SHP77 (cell line): Measurements from ENCODE around the gene OGFR.
A peak's percentile ranks its signal among the peaks of the same experiment; 100 is the strongest.

Experiments used
- DNase-seq, 2 experiments: peaks; one replicate each; lab custom pipeline; 2025; lab: John Stamatoyannopoulos, UW

OGFR gene

DNA sequence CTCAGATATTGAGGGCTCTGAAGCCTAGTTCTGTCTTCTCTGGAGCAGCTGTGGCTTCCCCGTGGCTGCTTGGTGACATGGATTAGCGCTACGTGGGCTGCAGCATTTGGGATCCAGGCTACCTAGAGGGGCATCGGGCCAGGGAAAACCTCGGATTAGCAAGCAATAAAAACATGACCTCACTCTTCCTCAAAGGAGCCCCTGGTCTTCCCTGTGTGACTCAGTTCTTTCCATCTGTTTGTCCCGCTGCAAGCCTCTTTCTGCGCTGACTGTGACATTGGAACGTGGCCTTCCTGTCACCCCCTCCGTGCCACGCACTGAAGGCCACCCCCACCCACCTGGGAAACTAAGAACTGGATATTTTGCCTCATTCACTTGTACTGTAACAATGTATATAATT, 4.8 kb upstream of the OGFR start:
- no peak for DNase-seq

GRCh38 chr20:62800314-62801259, 4.0 kb upstream of the OGFR start:
- DNase-seq: no peak

DNA sequence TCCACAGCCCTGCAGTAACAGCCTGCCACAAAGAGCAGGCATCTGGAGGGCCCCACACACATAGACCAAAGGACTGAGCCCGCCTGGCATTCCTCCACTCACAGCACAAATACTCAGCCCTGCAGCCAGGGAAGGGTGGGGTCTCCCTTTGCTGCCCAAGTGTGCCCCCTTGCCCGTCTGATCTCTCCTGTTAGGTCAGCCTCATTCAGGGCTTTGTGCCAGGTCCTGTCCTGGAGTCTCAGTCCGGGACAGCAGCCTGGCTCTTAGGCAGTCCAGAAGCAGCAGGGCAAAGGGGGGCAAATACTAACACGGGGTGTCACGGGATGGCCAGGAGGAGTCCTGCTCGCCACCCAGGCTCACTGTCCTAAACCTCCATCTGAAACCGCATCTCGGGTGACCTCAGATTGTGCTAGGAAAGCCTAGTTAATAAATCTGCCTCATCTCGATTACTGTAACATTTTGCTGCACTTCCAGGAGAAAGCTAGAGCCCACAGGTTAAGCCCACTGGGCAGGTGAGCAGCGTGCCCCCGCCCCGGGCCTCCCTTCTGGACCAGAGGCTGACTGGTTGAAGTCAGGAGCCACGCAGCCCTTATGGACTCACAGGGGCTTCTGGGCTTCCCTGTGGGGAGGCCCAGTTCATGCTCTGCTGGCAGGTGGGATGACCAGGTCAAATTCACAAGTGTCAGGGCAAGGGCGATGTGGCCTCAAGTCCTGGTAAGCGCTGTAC, 3.2 kb upstream of the OGFR start:
- no peak for DNase-seq

- DNase-seq: peak in 1 of 2 experiments; percentile 31
Observed at GRCh38 chr20:62802026-62802712, 2.5 kb upstream of the OGFR start.

GRCh38 chr20:62804021-62804626, 511 bp upstream of the OGFR start:
- no peak for DNase-seq

GRCh38 chr20:62805155-62805710, 598 bp downstream of the OGFR start:
- peak in 1 of 2 experiments; percentile 50 for DNase-seq

DNA sequence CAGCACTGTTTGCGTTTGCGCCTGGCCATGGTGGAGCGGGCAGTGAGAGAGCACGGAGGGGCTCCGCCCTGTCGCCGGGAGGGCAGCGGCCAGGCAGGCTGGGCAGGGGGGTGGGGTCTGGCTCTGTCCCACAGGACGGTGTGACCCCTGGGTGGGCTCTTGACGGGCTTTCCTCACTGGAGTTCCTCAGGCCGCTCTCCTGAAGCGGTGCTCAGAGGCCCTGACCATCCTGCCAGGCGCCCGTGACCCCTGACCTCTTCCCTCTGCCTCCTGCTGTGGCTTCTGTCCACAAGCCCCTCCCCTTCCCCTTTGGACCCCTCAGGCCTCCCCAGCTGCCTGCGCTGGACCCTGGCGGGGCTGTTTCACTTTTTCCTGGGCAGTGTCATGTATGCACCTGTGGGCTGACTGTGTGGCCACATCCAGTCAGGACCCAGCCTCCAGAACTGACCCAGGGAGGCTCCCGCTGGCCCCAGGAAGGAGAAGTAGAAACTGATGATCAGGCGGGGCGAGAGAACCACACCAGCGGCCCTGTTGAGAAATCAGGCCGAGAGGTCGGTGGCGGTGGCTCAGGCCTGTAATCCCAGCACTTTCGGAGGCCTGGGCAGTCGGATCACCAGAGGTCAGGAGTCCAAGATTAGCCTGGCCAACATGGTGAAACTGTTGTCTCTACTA, 1.2 kb downstream of the OGFR start:
- no peak for DNase-seq

- no peak for DNase-seq
Observed at GRCh38 chr20:62806383-62807050, 1.9 kb downstream of the OGFR start.

DNA sequence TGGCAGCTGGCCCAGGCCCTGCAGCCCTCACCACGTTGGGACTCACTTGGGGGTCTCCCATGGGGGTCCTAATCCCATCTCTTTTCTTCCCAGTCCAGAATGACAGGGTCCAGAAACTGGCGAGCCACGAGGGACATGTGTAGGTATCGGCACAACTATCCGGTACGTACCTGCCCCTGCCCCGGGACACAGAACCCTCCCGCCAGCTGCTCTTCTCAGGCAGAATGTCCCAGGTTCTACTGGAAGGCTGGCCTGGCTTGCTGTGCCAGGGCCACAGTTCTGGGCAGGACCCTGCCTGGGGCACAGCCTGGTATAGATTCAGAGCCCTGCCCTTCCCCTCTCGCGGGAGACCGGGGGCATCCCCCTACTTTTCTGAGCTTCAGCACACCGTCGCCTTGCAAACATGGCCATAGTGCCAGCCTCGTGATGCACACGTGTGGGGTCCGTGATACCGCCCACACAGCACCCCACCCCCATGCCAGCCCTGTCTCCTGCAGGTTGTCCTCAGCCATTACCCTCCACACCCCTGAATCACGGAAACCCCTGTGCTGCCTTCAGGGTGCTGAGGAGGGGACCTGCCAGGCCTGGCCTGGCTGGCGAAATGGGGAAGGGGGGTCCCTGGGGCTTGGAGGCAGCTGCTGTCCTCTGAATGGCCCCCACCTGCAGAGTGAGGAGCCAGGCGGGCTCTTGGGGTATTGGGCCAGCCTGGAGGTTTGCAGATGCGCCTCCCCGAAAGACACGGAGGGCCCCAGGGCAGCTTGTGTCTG, 3.0 kb downstream of the OGFR start:
- DNase-seq: no peak

DNA sequence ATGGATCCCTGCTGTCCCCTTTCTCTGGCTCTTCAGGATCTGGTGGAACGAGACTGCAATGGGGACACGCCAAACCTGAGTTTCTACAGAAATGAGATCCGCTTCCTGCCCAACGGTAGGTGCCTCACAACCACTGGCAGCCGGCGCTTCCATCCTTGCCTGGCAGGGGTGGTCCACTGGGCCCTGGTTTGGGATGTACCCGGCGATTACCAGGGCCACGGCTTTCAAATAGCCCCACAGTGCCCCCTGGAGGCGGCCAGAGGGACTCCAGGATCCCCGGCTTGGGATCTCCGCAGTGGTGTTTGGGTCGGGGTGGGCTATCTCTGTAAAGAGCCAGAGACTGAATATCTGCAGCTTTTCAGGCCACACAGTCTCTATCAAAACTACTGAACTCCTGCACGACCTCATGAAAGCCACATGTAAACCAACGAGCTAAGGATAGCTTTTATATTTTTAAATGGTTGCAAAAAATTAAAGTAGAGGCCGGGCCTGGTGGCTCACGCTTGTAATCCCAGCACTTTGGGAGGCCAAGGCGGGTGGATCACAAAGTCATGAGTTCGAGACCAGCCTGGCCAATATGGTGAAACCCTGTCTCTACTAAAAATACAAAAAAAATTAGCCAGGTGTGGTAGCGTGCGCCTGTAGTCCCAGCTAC, 3.7 kb downstream of the OGFR start:
- DNase-seq: peak; percentile 51 to 75

GRCh38 chr20:62809530-62810428, 5.1 kb downstream of the OGFR start:
- DNase-seq: no peak

DNA sequence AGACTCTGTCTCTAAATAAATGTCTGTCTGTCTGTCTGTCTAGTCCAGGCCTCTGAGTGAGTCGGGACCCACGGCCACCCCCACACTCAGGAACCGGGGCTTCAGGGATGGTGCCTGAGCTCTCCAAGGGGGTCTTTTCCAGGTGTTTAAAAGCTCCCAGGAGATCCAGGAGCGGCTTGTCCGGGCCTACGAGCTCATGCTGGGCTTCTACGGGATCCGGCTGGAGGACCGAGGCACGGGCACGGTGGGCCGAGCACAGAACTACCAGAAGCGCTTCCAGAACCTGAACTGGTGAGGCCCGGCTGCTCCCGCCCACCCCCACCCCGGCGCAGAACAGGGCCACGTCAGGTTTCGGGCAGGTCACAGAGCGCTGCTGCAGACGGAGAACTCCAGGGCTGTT, 6.7 kb downstream of the OGFR start:
- DNase-seq: no peak

GRCh38 chr20:62811720-62812119, 7.1 kb downstream of the OGFR start:
- no peak for DNase-seq

- DNase-seq: no peak
Observed at GRCh38 chr20:62812181-62812906, 7.7 kb downstream of the OGFR start.

DNA sequence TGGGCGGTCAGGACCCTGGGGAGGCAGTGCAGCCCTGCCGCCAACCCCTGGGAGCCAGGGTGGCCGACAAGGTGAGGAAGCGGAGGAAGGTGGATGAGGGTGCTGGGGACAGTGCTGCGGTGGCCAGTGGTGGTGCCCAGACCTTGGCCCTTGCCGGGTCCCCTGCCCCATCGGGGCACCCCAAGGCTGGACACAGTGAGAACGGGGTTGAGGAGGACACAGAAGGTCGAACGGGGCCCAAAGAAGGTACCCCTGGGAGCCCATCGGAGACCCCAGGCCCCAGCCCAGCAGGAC, 8.2 kb downstream of the OGFR start:
- no peak for DNase-seq

DNA sequence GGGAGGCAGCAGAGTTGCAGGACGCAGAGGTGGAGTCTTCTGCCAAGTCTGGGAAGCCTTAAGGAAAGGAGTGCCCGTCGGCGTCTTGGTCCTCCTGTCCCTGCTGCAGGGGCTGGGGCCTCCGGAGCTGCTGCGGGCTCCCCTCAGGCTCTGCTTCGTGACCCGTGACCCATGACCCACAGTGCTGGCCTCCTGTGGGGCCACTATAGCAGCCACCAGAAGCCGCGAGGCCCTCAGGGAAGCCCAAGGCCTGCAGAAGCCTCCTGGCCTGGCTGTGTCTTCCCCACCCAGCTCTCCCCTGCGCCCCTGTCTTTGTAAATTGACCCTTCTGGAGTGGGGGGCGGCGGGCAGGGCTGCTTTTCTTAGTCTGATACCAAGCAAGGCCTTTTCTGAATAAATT, 9.0 kb downstream of the OGFR start:
- no peak for DNase-seq

GRCh38 chr20:62814060-62814708, 9.5 kb downstream of the OGFR start:
- DNase-seq: no peak
